ENCODE data around the gene GSN. TPM values are rescaled to one million over a fixed set of nuclear protein-coding genes. Genes with fewer than 3 reads are reported as not detected.

The GSN gene
- total and polyA plus RNA-seq, 11 donors, result 379 to 2,088 (median 689) TPM

DNA sequence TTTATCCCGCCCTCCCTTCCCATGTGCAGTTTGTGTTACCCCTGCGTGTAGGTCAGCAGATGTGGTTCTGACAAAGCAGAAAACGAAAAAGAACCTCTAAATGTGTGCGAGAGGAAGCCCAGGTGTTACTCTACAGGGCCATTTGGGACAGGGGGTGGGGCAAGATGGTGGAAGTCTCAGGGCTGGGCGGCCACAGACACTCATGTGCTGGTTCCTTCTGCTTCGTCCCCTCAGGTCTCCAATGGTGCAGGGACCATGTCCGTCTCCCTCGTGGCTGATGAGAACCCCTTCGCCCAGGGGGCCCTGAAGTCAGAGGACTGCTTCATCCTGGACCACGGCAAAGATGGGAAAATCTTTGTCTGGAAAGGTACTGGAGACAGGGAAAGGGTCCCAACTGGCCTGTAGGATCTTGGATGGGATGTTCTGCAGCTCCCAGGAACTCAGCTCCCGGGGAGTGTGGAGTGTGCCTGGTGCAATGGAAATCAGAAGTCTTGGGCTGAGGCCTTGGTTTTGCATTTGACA, 49.0 kb downstream of the GSN start:
- peaks cover 4 to 79% (median 42%) of the 10 kb centered on the region in 12 donors for H3K4me1 ChIP-seq
- peaks cover 7 to 100% (median 95%) of the 10 kb centered on the region in 9 donors for H3K36me3 ChIP-seq
- H3K27me3 ChIP-seq, result no peaks in the 10 kb centered on the region
- intact Hi-C loops (cut with DNase I), result loop anchor here in 9 of 10 donors (5.0 to 10.0 kb wide), 7 partner anchors 35 to 105 kb away; partner anchors contain the start of gene GSN (in 3 of the 9)
- peak overlapping the region in 10 of 12 donors; percentile 28 to 98 (median 75) for H3K27ac ChIP-seq
- DNase-seq, result peak in 1 of 5 donors; percentile 29
- H3K4me3 ChIP-seq, result no peak overlapping the region
- TF ChIP-seq, protein P1, sequence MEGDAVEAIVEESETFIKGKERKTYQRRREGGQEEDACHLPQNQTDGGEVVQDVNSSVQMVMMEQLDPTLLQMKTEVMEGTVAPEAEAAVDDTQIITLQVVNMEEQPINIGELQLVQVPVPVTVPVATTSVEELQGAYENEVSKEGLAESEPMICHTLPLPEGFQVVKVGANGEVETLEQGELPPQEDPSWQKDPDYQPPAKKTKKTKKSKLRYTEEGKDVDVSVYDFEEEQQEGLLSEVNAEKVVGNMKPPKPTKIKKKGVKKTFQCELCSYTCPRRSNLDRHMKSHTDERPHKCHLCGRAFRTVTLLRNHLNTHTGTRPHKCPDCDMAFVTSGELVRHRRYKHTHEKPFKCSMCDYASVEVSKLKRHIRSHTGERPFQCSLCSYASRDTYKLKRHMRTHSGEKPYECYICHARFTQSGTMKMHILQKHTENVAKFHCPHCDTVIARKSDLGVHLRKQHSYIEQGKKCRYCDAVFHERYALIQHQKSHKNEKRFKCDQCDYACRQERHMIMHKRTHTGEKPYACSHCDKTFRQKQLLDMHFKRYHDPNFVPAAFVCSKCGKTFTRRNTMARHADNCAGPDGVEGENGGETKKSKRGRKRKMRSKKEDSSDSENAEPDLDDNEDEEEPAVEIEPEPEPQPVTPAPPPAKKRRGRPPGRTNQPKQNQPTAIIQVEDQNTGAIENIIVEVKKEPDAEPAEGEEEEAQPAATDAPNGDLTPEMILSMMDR (IDR thresholded peaks at IDR 0.05), result no peak
- TF ChIP-seq POLR2A (IDR thresholded peaks at IDR 0.05), result no peak
- H3K9me3 ChIP-seq, result no peaks in the 10 kb centered on the region
- ATAC-seq, result no peak
- 88 to 96% (median 92%) methylated on average over 11 of the region's 11 CpGs for WGBS, 4 donors

- intact Hi-C loops (cut with DNase I), result loop anchor here (2.0 to 10.0 kb wide), 11 partner anchors 36 to 106 kb away; partner anchors contain the start of gene GSN (in 3 of the 10)
- H3K4me1 ChIP-seq, result peaks cover 4 to 81% (median 48%) of the 10 kb centered on the region in 12 donors
Observed at GRCh38 chr9:121317737-121318630, 50.0 kb downstream of the GSN start.

DNA sequence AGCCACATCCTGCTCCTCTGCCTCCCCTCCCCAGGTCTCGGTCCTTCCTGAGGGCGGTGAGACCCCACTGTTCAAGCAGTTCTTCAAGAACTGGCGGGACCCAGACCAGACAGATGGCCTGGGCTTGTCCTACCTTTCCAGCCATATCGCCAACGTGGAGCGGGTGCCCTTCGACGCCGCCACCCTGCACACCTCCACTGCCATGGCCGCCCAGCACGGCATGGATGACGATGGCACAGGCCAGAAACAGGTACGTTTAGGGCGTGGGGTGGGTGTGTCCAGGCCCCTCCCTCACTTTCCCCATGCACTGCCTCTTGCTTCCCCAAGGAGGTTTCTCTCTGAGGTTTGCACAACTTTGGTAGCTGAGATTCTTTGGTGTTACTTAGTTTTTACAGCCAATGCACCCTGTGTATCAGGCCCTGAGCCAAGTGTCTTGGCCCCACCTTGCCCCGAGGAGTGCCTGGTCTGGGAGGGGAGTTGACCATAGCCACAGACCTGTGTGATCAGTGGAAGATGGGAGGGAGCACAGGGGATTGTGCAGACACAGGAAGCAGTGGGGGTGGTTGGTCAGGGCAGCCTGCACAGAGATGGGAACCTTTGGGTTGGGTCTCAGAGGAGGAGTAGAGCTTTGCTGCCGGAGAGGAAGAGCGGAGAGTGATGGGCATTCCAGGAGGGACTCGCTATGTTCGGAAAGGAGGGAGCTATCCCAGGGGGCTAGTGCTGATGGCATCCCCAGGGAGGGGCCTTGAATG, 50.8 kb downstream of the GSN start:
- Histone ChIP-seq H3K27me3 (no peaks in the 10 kb centered on the region), H3K27ac (peak overlapping the region in 10 of 12 donors; percentile 28 to 98 (median 78)), H3K9me3 (no peaks in the 10 kb centered on the region), H3K4me1 (peaks cover 4 to 83% (median 54%) of the 10 kb centered on the region in 12 donors), H3K4me3 (no peak overlapping the region), H3K36me3 (peaks cover 3 to 100% (median 95%) of the 10 kb centered on the region in 9 donors)
- ATAC-seq, result peak in 3 of 4 donors; percentile 1 to 5 (median 2)
- WGBS, 4 donors, result 83 to 88% (median 84%) methylated on average over 18 to 19 of the region's 19 CpGs
- peak in 1 of 5 donors; percentile 32 for DNase-seq
- intact Hi-C loops (cut with DNase I), result loop anchor here (2.0 to 10.0 kb wide), 11 partner anchors 37 to 107 kb away; partner anchors contain the start of gene GSN (in 3 of the 10)
- no peak for TF ChIP-seq POLR2A (IDR thresholded peaks at IDR 0.05)
- TF ChIP-seq, protein P1 (IDR thresholded peaks at IDR 0.05), result no peak

More at GRCh38 chr9:121317737-121318630, 50.0 kb downstream of the GSN start:
- Histone ChIP-seq H3K9me3 (no peaks in the 10 kb centered on the region), H3K4me3 (no peak overlapping the region), H3K27me3 (no peaks in the 10 kb centered on the region), H3K36me3 (peaks cover 3 to 100% (median 95%) of the 10 kb centered on the region in 9 donors), H3K27ac (peak overlapping the region; percentile 28 to 98 (median 64))
- peak; percentile 33 to 63 (median 41) for ATAC-seq
- no peak for TF ChIP-seq POLR2A (IDR thresholded peaks at IDR 0.05)
- TF ChIP-seq, protein P1 (IDR thresholded peaks at IDR 0.05), result peak in 1 of 12 donors; percentile 12
- DNase-seq, result peak in 3 of 5 donors; percentile 63 to 77 (median 63)
- WGBS, 4 donors, result 33 to 52% (median 46%) methylated on average over 3 to 6 of the region's 6 CpGs

Data from heart left ventricle (tissue), 16 donors.